ENCODE data around the gene RGS1.

The RGS1 gene

DNA sequence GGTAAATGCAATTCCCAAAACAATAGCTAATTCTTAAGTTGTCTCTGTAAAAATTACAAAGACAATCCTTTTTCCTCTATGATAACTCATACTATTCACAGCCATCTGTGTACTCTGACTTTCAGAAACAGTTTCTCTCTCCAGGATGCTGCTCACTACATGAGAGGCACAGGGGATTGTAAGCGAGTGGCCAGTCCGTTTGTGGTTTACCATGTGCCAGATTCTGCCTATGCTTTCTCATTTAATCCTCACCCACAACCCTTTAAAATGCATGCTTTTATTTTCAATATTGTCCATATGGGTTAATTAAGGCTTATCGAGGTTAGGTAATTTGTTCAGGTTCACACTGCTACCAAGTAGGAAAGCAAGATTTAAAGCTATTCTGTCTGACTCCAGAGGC is 23.0 kb downstream of the RGS1 start:
- no peak overlapping the region for H3K4me3 ChIP-seq (ENCODE audit: low read depth, low read length)
- TF ChIP-seq CTCF (IDR thresholded peaks at IDR 0.05; ENCODE audit: borderline replicate concordance, insufficient read depth, low read depth, low read length) = no peak

DNA sequence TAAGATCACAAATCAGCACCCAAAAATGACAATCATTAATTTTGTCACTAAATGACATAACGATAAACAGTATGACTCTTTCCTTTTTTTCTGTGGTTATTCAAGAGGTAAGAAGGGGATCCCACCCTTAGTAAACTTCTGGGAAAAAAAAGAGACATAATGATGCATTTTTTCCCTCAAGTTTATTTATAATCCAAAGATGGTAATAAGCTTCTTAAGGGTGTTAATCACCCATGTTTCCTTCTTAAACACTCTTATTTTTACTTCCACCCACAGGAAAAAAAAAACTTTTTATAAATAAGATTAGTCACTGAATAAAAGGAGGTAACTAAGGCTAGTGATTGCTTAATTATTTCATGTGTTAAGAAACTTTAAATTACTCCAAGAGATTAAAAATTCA is 24.7 kb downstream of the RGS1 start:
- no peak for TF ChIP-seq CTCF (IDR thresholded peaks at IDR 0.05; ENCODE audit: borderline replicate concordance, insufficient read depth, low read depth, low read length)
- no peak overlapping the region for H3K4me3 ChIP-seq (ENCODE audit: low read depth, low read length)

DNA sequence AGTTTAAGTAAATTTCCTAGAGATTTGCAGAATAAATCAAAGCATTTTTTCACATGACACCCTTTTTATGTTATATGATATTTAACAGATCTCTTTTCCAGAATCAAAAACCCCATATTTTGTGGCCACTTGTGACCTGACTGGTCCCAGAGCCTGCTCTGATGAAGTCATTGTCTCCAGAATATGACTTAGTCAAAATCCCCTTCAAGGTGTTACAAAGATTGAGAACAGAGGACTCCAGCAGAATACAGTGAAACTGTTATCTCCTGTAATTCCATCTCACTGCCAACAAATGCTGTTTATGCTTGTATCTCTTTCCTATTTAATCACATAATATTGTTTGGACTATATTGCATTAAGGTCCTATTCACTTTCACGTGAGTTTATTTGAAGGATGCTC is 25.6 kb downstream of the RGS1 start:
- TF ChIP-seq CTCF (IDR thresholded peaks at IDR 0.05; ENCODE audit: borderline replicate concordance, insufficient read depth, low read depth, low read length) = no peak
- H3K4me3 ChIP-seq (ENCODE audit: low read depth, low read length) = no peak overlapping the region

- H3K4me3 ChIP-seq (ENCODE audit: low read depth, low read length) = no peak overlapping the region
- no peak for TF ChIP-seq CTCF (IDR thresholded peaks at IDR 0.05; ENCODE audit: borderline replicate concordance, insufficient read depth, low read depth, low read length)
Observed at GRCh38 chr1:192601567-192601966, 26.0 kb downstream of the RGS1 start.

DNA sequence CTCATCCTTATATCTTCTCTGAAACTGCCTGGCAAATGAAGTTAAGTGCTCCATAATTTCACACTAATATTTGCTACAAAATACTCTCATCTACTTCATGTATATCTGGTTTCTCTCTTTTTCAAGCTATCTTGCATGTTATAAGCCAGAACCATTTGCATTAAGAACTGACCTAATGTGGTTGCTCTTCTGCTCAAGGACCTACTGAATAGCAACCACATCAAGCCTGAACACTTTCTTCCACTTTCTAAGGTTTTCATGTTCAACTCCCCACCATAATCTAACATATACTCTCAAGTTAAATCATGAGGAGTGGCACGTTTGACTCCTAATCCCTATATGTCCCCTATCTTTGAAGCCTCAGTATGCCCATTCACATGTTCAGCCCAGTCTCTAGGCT is 27.2 kb downstream of the RGS1 start:
- no peak for TF ChIP-seq CTCF (IDR thresholded peaks at IDR 0.05; ENCODE audit: borderline replicate concordance, insufficient read depth, low read depth, low read length)
- no peak overlapping the region for H3K4me3 ChIP-seq (ENCODE audit: low read depth, low read length)

GRCh38 chr1:192603218-192603787 is 27.7 kb downstream of the RGS1 start:
- H3K4me3 ChIP-seq (ENCODE audit: low read depth, low read length) = no peak overlapping the region
- TF ChIP-seq CTCF (IDR thresholded peaks at IDR 0.05; ENCODE audit: borderline replicate concordance, insufficient read depth, low read depth, low read length) = no peak

DNA sequence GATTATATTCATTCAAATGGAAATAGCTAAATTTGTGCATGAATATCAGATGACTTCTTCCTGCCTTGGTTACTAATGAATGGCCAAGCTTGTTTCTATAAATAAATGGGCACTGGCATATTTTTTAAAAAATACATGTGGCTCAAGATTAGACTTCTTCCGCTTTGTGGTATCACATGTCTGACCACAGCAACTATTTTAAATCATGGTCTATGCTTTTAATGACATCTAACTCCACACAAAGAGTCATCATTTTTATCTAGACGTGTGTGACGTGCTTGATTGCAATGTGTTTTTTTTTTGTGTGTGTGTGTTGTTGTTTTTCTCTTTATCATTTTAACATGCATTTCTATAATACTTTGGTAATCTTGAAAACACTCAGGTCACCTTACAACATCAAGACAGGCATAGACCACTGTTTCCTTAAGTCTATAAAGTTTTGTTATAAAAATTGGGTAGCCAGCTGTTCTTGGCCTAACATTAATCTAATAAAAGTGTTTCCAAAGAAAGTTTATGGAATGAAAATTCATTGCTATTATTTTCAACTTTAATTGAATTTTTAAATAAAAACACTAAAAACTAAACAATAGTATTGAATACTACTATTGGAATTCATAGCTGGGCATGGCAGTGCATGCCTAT is 29.5 kb downstream of the RGS1 start:
- H3K4me3 ChIP-seq (ENCODE audit: low read depth, low read length) = no peak overlapping the region
- no peak for TF ChIP-seq CTCF (IDR thresholded peaks at IDR 0.05; ENCODE audit: borderline replicate concordance, insufficient read depth, low read depth, low read length)

All from GM12875 (cell line).